CD4-positive, alpha-beta T cell (primary cell): ENCODE measurements around the gene SUB1. TPM values are rescaled to one million over a fixed set of nuclear protein-coding genes. Genes with fewer than 3 reads are reported as not detected.

Experiments
- ATAC-seq: fragments of 200-7000 bp; cut with Tn5 transposase; one replicate; pipeline ENCODE4 v1.10.0; 2022; ENCODE audit warnings: mild to moderate bottlenecking; ENCODE audit not compliant: poor library complexity
- CTCF ChIA-PET: fragments of 350-600 bp; sonication (Branson Sonifier 250); formaldehyde crosslinking; loops from one replicate; lab custom pipeline; 2021; ENCODE audit warnings: antibody characterized with exemption, inconsistent platforms; lab: Charles Lee
- POLR2A ChIA-PET: fragments of 350-600 bp; sonication (Branson Sonifier 250); formaldehyde crosslinking; loops from one replicate; lab custom pipeline; 2021; ENCODE audit warnings: antibody characterized with exemption, inconsistent platforms; lab: Charles Lee
- DNase-seq, 14 experiments: peaks; one replicate each; pipeline ENCODE4 v3.0.0-alpha.2; 2013 to 2020; ENCODE audit warnings: mixed read lengths in 2 of 14
- H3K27ac ChIP-seq, 2 donors: one replicate each; pipeline versions ENCODE4 v1.5.1 to v1.7.0; 2013; ENCODE audit warnings: low read length in 2 of 2, low read depth in 1 of 2, mild to moderate bottlenecking in 1 of 2
- H3K27me3 ChIP-seq, 2 experiments: 1 replicate in 1 of 2; 2 replicates in 1 of 2; pipeline versions ENCODE4 v1.6.1 to v1.7.0; 2013; ENCODE audit warnings: low read length in 2 of 2, control low read depth in 1 of 2, mild to moderate bottlenecking in 1 of 2, moderate library complexity in 1 of 2; ENCODE audit not compliant: insufficient read depth in 2 of 2, control insufficient read depth in 1 of 2
- H3K36me3 ChIP-seq: one replicate; pipeline ENCODE4 v1.6.1; 2013; ENCODE audit warnings: low read length, control low read depth; ENCODE audit not compliant: insufficient read depth
- H3K4me1 ChIP-seq: one replicate; pipeline ENCODE4 v1.6.1; 2013; ENCODE audit warnings: low read length, control low read depth; ENCODE audit not compliant: insufficient read depth
- H3K4me3 ChIP-seq: one replicate; pipeline ENCODE4 v1.5.1; 2013; ENCODE audit warnings: mild to moderate bottlenecking, low read length, moderate library complexity
- H3K9me3 ChIP-seq, 2 experiments: 1 replicate in 1 of 2; 2 replicates in 1 of 2; pipeline versions ENCODE4 v1.6.1 to v1.7.0; 2013; ENCODE audit warnings: low read length in 2 of 2, mild to moderate bottlenecking in 2 of 2, control low read depth in 1 of 2, moderate library complexity in 1 of 2; ENCODE audit not compliant: control insufficient read depth in 1 of 2, insufficient read depth in 1 of 2
- H3K27ac Mint-ChIP-seq: one replicate; pipeline ENCODE4 v1.8.0; 2020; ENCODE audit warnings: mixed read lengths
- H3K27me3 Mint-ChIP-seq: one replicate; pipeline ENCODE4 v1.8.0; 2021; ENCODE audit warnings: mixed read lengths
- H3K36me3 Mint-ChIP-seq: one replicate; pipeline ENCODE4 v1.8.0; 2021; ENCODE audit warnings: low read depth, mixed read lengths
- H3K4me1 Mint-ChIP-seq: one replicate; pipeline ENCODE4 v1.8.0; 2021; ENCODE audit warnings: low read depth, mixed read lengths
- H3K4me3 Mint-ChIP-seq: one replicate; pipeline ENCODE4 v1.8.0; 2020; ENCODE audit warnings: mild to moderate bottlenecking, mixed read lengths
- H3K9me3 Mint-ChIP-seq: one replicate; pipeline ENCODE4 v1.8.0; 2020; ENCODE audit warnings: mixed read lengths
- intact Hi-C, 2 experiments: fragments of 100-400 bp; cut with DNase I in 1 of 2; cut with micrococcal nuclease in 1 of 2; formaldehyde crosslinking; loops; one replicate each; pipeline versions ENCODE4 v1.15.1 to v1.9.0; 2023 to 2025; cut with DNase I, micrococcal nuclease
- total RNA-seq, 174 experiments: library from RNA in 2 of 174; stranded (reverse) in 2 of 174; gene quantifications; one replicate each; pipeline ENCODE4 v1.2.3 and lab custom pipeline; 2021 to 2026
- TF ChIP-seq, protein P1 (sequence below): fragments of 200-600 bp; IDR thresholded peaks from one replicate; pipeline ENCODE4 v1.8.0; 2022; ENCODE audit warnings: antibody characterized with exemption, mild to moderate bottlenecking

Gene SUB1
- total RNA-seq, 2 experiments from 2014 or later: 327 to 344 TPM

GRCh38 chr5:32600054-32600622 is 14.8 kb downstream of the SUB1 start:
- Histone ChIP-seq H3K27ac (no peak overlapping the region), H3K36me3 (peaks cover 84% of the 10 kb centered on the region), H3K9me3 (no peaks in the 10 kb centered on the region), H3K4me3 (no peak overlapping the region), H3K27me3 (no peaks in the 10 kb centered on the region), H3K4me1 (peaks cover 4% of the 10 kb centered on the region)
- ChIA-PET POLR2A (interaction anchor here (0.6 to 1.2 kb wide), 2 partner anchors 7 to 10 kb away, joined by 3 read pairs; no protein-coding TSS in a partner anchor), CTCF (no interaction called here)
- Mint-ChIP-seq H3K36me3 (peaks cover 94% of the 10 kb centered on the region), H3K9me3 (no peaks in the 10 kb centered on the region), H3K27ac (peak overlapping the region; percentile 60), H3K4me1 (peaks cover 70% of the 10 kb centered on the region), H3K4me3 (no peak overlapping the region), H3K27me3 (no peaks in the 10 kb centered on the region)
- ATAC-seq: no peak
- no peak for DNase-seq
- TF ChIP-seq, protein P1, sequence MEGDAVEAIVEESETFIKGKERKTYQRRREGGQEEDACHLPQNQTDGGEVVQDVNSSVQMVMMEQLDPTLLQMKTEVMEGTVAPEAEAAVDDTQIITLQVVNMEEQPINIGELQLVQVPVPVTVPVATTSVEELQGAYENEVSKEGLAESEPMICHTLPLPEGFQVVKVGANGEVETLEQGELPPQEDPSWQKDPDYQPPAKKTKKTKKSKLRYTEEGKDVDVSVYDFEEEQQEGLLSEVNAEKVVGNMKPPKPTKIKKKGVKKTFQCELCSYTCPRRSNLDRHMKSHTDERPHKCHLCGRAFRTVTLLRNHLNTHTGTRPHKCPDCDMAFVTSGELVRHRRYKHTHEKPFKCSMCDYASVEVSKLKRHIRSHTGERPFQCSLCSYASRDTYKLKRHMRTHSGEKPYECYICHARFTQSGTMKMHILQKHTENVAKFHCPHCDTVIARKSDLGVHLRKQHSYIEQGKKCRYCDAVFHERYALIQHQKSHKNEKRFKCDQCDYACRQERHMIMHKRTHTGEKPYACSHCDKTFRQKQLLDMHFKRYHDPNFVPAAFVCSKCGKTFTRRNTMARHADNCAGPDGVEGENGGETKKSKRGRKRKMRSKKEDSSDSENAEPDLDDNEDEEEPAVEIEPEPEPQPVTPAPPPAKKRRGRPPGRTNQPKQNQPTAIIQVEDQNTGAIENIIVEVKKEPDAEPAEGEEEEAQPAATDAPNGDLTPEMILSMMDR: no peak
- intact Hi-C loops: no loop called here

DNA sequence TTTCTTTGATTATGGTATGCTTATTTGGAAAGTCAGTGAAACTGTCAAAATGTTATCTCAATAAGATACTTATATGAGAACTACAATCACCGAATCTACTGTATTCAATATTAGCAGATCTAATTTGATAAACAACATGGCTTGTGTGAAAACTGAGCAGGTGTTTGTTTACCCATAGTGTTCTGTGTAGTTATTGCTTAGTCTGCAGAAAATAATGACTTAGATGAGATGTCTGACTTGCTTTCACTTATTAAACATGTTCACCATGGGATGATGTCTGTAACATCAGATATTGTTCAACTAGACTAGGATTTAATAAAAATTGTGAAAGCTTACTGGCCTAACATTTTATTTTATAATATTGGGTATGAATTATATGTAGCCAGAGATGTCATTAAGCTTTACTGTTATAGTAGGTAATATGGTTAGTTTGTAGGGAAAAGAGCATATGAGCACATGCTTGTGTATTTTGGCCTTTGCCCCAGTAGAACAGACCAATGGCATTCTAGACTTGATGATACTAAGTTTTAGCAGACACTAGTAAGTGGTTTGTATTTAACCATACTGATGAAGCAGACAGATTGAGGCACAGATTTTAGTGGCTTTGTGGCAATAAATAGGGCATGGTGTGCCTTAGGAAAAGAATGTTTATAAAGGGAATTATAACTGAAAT is 16.4 kb downstream of the SUB1 start:
- TF ChIP-seq, protein P1: no peak
- Histone ChIP-seq H3K27ac (no peak overlapping the region), H3K4me1 (peaks cover 4% of the 10 kb centered on the region), H3K9me3 (no peaks in the 10 kb centered on the region), H3K27me3 (no peaks in the 10 kb centered on the region), H3K36me3 (peaks cover 73% of the 10 kb centered on the region), H3K4me3 (no peak overlapping the region)
- DNase-seq: no peak
- ChIA-PET POLR2A (no interaction called here), CTCF (no interaction called here)
- Mint-ChIP-seq H3K4me3 (no peak overlapping the region), H3K36me3 (peaks cover 89% of the 10 kb centered on the region), H3K4me1 (peaks cover 61% of the 10 kb centered on the region), H3K9me3 (no peaks in the 10 kb centered on the region), H3K27me3 (no peaks in the 10 kb centered on the region), H3K27ac (peak overlapping the region; percentile 48)
- ATAC-seq: no peak
- intact Hi-C loops: no loop called here

DNA sequence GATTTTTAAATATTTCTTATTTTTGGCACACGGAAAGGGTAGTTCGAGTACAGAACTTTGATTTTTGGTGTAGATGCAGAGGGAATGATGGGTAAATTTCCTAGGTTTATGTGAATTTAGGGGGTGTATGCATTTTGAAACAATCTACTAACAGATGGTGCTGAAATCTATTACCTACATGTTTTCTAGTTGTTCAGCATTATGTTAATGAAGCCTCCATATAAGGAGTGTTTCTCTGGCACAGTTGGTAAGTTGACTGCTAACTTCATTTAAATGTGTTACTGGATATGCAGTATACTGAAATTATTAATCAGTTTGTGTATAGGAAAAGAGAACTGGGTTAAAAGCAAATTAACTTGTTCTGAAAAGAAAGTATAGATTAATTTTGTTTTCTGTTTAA is 17.5 kb downstream of the SUB1 start:
- H3K9me3 Mint-ChIP-seq: no peaks in the 10 kb centered on the region
- H3K27me3 Mint-ChIP-seq: no peaks in the 10 kb centered on the region
- ChIA-PET CTCF (no interaction called here), POLR2A (no interaction called here)
- Histone ChIP-seq H3K36me3 (peaks cover 70% of the 10 kb centered on the region), H3K27me3 (no peaks in the 10 kb centered on the region), H3K9me3 (no peaks in the 10 kb centered on the region), H3K4me3 (no peak overlapping the region), H3K4me1 (peaks cover 3% of the 10 kb centered on the region), H3K27ac (no peak overlapping the region)
- peaks cover 89% of the 10 kb centered on the region for H3K36me3 Mint-ChIP-seq
- no peak for DNase-seq
- TF ChIP-seq, protein P1: no peak
- H3K27ac Mint-ChIP-seq: peak overlapping the region; percentile 48
- intact Hi-C loops: no loop called here
- no peak for ATAC-seq
- H3K4me3 Mint-ChIP-seq: no peak overlapping the region
- peaks cover 52% of the 10 kb centered on the region for H3K4me1 Mint-ChIP-seq
